GM21515 (cell line): ENCODE data around the gene NPC1L1.
A peak's percentile ranks its signal among the peaks of the same experiment; 100 is the strongest.
"Not testable (repeated sequence)": the region's sequence is repeated elsewhere in the genome, so short reads cannot be mapped to it uniquely, and the experiment has no call there.

ENCODE experiments used
- ATAC-seq: cut with Tn5 transposase; IDR thresholded peaks from one replicate; pipeline ENCODE4 v1.9.1; 2021; ENCODE audit not compliant: unreplicated experiment

NPC1L1 gene

DNA sequence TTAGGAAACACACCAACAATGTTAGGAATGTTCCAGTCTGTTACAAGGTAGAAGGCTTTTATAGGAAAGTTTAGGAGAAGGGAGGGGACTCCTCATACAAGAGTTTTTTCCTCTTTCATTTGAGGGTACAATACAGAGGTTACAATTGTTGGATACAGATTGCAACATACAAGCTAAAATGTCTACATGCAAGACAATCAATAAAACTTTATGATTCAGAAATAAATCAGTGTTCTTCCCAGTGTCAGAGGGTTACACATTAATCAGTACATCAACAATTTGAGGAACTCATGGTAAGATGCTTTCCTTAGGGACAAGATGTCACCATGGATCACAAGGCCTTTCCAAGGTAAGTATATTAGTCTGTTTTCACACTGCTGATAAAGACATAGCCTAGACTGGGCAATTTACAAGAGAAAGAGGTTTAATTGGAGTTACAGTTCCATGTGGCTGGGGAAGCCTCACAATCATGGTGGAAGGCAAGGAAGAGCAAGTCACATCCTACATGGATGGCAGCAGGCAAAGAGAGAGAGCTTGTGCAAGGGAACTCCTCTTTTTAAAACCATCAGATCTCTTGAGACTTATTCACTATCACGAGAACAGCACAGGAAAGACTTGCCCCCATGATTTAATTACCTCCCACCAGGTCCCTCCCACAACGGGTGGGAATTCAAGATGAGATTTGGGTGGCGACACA, 34.4 kb downstream of the NPC1L1 start:
- ATAC-seq = not testable (repeated sequence)

DNA sequence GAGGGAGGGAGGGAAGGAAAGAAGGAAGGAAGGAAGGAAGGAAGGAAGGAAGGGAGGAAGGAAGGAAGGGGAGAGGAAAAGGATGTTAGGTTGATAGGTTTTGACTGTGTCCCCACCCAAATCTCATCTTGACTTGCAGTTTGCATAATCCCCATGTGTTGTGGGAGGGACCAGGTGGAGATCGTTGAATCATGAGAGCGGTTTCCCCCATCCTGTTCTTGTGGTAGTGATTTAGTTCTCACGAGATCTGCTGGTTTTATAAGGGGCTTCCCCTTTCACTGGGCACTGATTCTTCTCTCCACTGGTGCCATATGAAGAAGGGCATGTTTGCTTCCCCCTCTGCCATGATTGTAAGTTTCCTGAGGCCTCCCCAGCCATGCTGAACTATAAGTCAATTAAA, 35.5 kb downstream of the NPC1L1 start:
- no peak for ATAC-seq

DNA sequence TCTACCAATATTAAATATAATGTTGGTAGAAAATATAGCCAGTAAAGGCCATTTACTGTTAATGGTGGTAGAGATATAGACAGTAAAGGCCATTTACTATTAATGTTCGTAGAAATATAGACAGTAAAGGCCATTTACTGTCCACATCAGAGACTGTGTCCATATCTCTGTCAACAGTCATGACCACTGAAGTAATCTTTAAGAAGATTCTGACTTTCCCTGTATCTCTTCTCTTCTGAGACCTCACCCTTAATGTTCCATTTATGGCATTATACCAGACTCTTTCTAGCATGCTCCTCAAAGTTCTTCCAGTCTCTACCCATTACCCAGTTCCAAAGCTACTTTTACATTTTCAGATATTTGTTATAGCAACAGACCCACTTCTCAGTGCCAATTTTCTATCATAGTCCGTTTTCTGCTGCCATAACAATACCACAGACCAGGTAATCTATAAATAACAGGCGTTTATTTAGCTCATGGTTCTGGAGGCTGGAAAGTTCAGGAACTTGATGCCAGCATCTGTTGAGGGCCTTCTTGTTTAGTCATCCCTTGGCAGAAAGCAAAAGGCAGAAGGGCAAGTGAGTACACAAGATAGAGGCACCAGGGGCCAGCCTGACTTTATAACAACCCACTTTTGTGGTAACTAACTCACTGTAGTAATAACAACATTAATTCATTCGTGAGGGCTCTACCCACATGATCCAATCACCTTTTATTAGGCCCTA, 42.7 kb downstream of the NPC1L1 start:
- no peak for ATAC-seq

DNA sequence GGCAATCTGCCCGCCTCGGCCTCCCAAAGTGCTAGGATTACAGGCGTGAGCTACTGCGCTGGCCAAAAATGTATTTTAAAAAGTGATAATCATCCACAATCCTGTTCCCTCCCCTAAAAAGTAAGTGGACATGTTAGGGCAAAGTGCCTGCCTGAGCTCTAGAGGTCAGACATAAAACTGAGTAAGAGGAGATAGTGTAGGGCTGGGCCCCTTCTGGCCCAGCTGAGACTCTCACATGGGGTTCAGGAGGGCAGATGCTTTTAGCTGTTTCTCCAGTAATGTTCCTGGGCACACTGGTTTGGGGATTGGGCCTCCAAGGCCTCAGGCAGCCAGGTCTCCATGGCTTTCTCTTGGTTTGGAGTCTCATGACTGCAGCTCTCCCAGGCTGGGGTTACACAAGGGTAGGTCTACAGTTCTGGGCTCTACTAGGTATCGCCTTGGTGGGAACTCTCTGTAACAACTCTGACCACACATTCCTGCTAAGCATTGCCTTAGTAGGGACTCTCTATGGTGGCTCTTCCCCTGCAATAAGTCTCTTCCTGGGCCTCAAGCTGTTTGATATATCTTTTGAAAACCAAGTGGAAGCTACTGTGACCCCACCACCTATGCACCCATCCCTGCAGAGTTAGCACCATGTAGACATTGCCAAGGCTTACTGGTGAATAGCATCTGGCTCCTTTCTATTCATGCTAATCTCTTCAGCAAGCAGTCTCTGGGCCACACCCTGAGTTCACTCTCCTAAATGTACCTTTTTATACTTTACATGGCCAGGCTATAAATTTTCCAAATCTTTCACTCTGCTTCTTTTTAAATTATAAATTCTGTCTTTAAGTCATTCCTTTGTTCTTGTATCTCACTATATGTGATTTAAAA, 43.7 kb downstream of the NPC1L1 start:
- no peak for ATAC-seq

DNA sequence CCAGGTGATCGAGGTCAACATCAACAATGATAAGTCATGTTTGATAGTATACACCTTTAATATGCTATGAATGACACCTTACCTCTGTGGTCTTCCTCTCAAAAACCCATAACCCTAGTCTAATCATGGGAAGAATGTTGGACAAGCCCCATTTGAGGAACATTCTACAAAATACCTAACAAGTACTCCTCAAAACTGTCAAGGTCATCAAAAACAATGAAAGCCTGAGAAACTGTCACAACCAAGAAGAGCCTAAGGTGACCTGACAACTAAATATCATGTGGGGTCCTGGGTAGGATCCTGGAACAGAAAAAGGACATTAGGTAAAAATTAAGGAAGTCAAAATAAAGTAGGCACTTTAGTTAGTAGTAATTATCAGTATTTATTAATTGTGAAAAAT, 44.7 kb downstream of the NPC1L1 start:
- ATAC-seq = no peak

DNA sequence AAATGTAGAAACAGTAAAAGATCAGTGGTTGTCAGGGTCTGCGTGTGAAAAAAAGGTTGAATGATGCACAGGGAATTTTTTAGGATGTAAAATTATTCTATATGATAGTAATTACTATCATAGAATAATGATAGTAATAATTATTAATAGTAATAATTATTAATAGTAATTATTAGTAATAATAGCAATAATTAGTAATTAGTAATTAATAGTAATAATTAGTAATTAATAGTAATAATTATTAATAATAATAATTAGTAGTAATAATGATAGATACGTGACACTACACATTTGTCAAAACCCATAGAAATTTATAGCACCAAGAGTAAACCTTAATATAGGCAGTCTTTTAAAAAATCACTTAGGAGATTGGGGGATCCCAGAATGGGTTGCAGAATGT, 46.2 kb downstream of the NPC1L1 start:
- ATAC-seq = no peak

DNA sequence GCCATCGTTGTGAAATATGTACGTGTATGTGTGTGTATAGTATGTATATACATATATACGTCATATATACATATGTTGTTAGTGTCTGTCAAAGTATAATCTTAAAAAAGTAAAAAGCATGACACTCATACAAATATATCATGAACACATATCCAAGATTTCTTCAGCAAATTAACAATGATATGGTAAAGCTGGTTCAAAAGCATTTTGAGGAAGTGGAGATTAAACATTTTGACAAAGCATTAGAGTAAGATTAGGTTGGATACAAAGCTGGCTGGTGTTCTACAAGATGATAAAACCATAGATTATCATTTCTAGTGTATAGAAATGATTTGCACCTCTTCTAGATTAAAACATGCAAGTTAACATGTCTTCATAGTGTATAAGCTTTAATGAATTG, 49.9 kb downstream of the NPC1L1 start:
- ATAC-seq = no peak

DNA sequence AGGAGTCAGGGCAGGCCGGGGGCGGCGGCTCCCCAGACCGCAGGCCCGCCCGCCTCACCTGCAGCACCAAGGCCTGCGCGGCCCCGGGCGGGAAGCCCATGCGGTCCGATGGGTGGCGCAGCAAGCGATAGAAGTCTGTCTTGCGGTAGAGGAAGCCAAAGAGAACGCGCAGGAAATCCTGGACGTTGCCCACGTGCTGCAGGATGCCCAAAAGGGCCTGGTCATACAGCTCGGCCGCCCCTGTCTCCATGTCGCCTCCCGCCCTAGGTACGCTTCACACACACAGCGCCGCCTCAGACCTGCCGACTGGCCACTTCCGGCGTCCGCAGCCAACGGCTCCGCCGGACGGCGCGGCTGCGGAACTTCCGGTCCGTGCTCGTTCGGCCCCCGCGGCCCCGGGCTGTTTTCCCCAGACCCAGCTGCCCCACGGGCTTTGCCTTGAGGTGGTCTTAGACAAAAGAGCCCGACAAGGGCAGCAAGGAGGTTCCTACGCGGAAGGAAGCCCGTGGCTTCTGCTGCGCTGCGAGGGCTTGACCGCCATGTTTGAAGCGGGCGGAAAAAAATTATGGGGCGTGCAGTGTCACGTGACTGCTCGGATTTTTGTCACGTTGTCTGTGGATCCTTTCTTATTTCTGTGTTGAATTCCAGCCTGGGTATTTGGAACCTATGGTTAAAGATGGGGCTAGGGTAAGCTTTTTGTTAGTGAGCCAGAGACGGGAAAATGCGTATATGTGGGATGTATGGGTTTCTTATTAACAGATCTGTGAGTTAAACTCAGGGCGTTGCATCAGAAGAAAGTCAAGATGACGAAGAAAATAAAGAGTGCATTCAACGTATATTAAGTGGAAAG, 50.6 kb downstream of the NPC1L1 start, which contains the start of gene NUDCD3:
Gene NUDCD3 (minus strand): TSS at position 308 of the 850 bp plus-strand sequence. CDS start 58 bp downstream, at position 250.
- ATAC-seq = peak; percentile 91

DNA sequence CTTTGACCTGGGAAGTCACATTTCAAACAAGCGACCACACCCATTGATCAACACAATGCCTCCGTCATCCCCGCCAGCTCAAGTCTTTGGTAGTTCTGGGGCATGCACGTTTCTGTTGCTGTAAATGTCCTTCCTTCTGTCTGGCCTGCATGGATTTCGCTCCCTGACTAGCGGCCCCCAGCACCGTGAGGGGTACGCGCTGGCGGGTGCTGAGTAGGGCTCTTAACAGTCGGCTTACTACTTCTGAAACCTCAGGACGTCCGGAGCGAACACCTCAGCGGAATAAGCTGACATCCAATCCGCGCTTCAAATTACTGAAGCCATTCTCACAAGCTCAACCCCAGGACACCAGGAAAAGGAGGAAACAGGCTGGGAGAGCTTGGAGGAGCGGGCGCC, 51.2 kb downstream of the NPC1L1 start:
- peak; percentile 9 for ATAC-seq

DNA sequence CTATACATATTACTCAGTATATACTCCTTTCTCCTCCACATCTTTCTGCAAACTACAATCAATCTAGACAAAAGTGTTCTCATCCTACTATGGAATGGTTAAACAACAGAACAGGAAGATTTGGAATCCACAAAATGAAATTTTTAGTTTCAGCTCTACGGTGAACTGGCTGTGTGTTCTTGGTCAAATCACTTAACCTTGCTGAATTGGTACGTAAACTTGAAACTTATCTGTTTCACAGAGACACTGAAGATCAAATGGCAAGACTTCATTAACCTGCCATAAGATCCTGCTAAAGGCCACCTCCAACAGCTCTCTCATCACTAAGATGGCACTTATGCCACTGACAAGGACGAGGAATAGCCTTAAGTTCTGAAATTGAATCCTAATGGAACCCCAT, 52.2 kb downstream of the NPC1L1 start:
- no peak for ATAC-seq

DNA sequence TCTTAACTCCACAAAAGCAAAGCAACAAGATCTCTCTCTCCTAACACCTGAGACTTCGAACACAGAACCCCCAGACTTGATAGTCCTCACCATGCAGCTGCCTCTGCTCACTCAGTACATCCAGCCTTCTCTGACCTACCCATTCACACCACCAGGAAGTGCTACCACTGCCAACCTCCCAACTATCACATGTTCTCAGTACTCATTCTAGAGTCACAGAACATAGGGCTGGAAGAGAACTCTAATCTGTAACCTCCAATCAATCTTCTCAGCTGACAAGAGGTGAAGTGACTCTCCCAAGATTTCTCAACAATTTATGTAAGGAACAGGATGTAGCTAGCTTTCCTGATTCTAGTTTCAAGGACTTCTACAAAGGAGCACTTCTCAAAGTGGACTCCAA, 54.4 kb downstream of the NPC1L1 start:
- no peak for ATAC-seq

DNA sequence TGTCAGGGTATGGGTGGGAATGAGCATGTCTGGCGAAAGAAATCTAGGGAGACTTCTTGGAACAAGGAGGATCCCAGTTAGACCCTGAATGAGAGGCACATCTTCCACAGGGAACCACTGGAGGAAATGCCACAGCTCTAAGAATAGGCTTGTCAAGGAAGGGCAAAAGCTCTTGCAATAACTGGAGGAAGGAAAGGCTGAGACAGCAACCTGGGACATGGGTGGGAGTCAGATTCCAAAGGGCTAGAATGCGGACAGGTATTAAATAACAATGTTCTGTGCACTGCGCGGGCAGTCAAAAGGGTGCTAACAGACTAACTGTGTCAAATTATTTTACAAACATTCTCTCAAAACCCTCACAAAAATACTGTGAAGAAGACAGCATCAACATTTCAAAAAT, 55.1 kb downstream of the NPC1L1 start:
- no peak for ATAC-seq

DNA sequence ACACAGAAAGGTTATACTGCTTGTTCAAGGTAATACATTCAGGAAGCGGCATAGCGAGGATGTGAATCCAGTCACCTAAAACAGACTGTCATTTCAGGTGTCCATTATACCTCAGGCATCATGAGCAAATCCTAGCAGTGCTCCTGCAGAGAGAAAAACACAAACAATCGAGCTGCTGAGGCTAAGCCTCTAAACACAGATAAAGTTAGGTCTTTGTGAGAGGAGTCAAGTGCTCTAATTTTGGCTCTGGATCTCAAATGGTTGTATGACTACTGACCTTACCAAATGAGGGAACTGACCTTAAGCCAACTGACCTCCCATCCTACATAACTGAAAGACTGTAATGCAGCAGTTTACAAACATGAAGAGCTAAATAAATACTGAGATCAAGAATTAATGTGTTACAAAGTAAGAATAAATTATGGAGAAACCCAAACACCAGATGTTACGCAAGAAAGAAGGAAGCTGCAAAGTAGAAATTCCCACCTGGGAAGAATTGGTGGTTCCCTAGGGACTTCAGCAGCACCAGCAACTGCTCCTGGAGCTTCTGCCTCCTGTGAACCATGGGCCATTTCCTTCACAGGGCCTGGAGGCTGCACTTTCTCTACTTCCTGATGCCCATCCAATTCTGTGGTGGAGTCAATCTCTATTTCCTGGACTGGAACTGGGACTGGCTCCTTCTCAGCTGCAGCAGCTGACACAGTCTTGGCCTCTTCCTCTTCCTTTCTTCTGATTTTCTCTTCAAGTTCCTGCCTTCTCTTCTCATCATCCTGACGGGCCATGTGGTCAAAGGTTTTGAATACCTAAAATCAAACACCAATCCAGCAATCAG, 56.4 kb downstream of the NPC1L1 start:
- ATAC-seq = no peak

DNA sequence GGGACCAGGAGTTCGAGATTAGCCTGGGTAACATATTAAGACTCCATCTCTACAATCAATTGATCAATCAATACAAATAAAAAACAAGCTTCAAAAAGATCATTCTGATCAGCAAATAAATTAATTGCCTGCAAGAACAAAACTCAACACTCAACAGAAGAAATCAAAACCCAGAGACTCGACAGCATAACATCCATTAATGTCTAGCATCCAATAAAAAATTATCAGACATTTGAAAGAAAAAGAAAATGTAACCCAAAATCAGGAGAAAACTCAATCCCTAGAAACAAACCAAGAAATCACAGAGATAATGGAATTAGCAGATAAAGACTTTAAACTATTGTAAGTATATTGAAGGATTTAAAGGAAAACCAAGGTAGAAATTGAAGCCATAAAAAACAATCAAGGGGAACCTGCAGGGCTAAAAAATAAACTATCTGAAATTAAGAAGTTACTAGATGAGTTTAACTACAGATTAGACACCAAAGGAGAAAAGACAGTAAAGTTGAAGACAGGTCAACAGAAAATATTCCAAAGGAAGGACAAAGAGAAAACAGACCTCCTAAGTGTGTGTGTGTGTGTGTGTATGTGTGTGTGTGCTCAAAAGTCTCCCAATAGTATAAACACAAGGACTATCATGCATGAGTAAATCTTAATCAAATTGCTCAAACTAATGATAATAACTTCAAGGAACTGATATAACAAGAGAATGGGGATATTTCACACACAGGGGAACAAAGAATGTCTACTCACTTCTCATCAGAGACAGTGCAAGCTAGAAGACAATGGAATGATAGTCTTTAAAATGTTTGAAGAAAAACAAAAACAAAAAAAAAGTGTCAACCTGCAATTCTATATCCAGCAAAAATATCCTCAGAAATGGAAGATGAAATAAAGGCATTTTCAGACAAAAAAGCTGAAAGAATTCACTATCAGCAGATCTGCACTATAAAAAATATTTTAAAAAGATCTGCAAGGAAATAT, 58.3 kb downstream of the NPC1L1 start:
- no peak for ATAC-seq

DNA sequence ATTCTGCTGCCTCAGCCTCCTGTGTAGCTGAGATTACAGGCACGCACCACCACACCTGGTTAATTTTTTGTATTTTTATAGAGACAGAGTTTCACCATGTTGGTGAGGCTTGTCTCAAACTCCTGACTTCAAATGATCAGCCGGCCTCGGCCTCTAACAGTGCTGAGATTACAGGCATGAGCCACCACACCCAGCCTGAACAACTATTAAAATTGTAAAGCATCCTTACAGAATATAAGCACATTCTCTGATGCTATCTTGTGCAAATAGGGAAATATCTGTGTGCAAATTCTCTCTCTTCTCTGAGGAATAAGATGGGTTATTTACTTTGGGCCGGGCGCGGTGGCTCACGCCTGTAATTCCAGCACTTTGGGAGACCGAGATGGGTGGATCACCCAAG, 63.2 kb downstream of the NPC1L1 start:
- no peak for ATAC-seq

DNA sequence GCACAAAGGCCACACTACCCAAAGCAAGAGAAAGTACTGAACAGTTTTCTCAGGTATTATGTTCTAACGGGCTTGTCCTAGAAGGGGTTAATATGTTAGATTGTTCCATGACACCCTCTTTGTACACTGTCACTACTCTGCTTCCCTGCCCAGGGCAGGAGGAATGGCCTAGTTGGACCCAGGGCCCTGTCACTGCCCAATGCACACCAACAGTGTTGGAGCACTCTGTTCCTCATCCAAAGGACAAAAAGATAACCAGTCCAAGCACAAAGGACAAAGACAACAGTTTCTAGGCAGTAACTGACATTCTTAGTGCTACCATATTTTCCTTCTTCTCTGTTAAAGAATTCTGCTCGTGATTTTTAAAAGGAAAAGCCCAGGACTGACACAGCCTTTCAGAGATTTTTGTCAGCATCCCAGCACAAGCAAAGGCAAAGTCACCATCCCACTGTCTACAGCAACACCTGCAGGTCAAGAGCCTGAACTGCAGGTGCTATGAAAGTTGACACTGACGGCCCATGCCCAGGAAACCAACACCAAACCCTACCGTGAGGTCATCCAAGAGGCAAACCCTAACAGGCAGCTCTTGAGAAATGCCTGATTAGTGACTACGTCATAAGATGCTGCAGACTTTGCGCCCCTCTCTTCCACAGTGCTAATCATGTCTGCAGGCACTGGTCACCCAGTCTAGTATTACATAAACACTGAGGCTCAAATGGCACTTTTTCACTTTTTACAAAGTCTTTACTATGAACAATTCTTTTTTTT, 63.9 kb downstream of the NPC1L1 start:
- ATAC-seq = peak; percentile 66

DNA sequence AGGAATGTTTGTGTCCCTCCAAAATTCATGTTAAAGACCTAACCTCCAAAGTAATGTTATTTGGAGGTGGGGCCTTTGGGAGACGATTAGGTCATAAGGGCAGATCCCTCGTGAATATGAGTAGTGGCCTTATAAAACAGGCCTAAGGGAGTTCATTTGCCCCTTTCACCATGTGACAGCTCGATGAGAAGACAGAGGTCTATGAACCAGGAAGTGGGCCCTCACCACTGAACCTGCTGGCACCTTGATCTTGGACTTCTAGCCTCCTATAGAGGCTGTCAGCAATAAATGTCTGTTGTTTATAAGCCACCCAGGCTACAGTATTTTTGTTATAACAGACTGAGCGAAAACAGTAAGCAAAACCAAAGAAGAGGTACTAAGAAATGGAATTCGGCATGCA, 64.8 kb downstream of the NPC1L1 start:
- no peak for ATAC-seq

DNA sequence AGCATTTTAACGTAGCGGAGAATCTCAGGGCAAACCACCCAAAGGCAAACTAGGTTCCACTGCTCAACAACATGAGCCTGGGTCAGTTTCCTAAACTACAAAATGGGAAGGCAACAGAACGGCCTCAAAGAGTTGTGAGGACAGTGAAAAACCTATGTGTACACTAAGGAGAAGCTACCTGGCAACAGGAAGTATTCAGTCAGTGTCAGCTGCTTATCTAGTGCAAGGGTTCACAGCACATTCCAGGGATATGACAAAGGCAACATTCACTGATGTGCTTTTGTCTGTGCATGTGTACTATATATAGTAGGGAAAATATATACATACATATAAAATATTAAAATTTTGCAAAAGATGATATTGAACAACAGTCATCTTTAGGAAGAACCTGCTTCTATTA, 67.8 kb downstream of the NPC1L1 start:
- ATAC-seq = no peak
